GM12878 (cell line): Measurements from ENCODE around the gene NUP93. TPM values are rescaled to one million over a fixed set of nuclear protein-coding genes. Genes with fewer than 3 reads are reported as not detected.

Experiments used
- ATAC-seq: fragments of 200-7000 bp; cut with Tn5 transposase; 3 replicates; pipeline ENCODE4 v1.9.1; 2020; ENCODE audit warnings: mild to moderate bottlenecking, moderate library complexity
- BruUV-seq: library from RNA; stranded (reverse); fragments of 400-500 nt; replicated peaks from 2 replicates; lab custom pipeline; 2021; lab: Mats Ljungman, UMichigan
- CTCF ChIA-PET: fragments of 300-600 bp; sonication (Branson Sonifier 250); formaldehyde crosslinking; extraction: SDS; loops from one replicate; lab custom pipeline; 2021; ENCODE audit warnings: inconsistent platforms; lab: Yijun Ruan, JAX
- POLR2A ChIA-PET: fragments of 350-600 bp; formaldehyde crosslinking; extraction: SDS; loops from one replicate; lab custom pipeline; 2021; ENCODE audit warnings: inconsistent platforms; lab: Charles Lee
- RAD21 ChIA-PET: fragments of 300-600 bp; sonication (Branson Sonifier 250); formaldehyde crosslinking; loops from one replicate; lab custom pipeline; 2023; ENCODE audit warnings: antibody characterized with exemption; ENCODE audit not compliant: unreplicated experiment; lab: Charles Lee
- SMC1A ChIA-PET: fragments of 300-600 bp; sonication (Branson Sonifier 250); formaldehyde crosslinking; loops from one replicate; lab custom pipeline; 2023; ENCODE audit not compliant: unreplicated experiment, uncharacterized antibody; lab: Charles Lee
- DNase-seq: peaks from one replicate; pipeline ENCODE4 v3.0.0-alpha.2; 2011; ENCODE audit warnings: low read depth, low spot score
- FAIRE-seq: peaks from 3 replicates; lab custom pipeline; 2011; peaks lifted over from hg19 to GRCh38; lab: Jason Lieb, UNC
- H2AFZ ChIP-seq: 2 replicates; pipeline ENCODE4 v1.6.0; 2011; ENCODE audit warnings: low read depth, low read length, control low read depth; ENCODE audit not compliant: control insufficient read depth
- H3K27ac ChIP-seq: 2 replicates; pipeline ENCODE4 v1.5.1; 2011; ENCODE audit warnings: control low read depth; ENCODE audit not compliant: control insufficient read depth, insufficient read depth
- H3K27me3 ChIP-seq, 2 experiments: replicated peaks in 1 of 2; 2 replicates each; pipeline versions ENCODE4 v1.6.0 to v1.6.1; 2011; ENCODE audit warnings: low read length in 1 of 2; ENCODE audit not compliant: control insufficient read depth in 2 of 2, insufficient read depth in 2 of 2
- H3K36me3 ChIP-seq, 2 experiments: 2 replicates each; pipeline ENCODE4 v1.5.1; 2011; ENCODE audit warnings: low read length in 1 of 2; ENCODE audit not compliant: control insufficient read depth in 2 of 2, insufficient read depth in 2 of 2
- H3K4me1 ChIP-seq: 2 replicates; pipeline ENCODE4 v1.6.1; 2011; ENCODE audit warnings: mild to moderate bottlenecking, low read length, moderate library complexity, mixed read lengths; ENCODE audit not compliant: control insufficient read depth, insufficient read depth
- H3K4me2 ChIP-seq: 2 replicates; pipeline ENCODE4 v1.6.0; 2011; ENCODE audit warnings: control low read depth; ENCODE audit not compliant: control insufficient read depth, insufficient read depth
- H3K4me3 ChIP-seq: fragments of 200-600 bp; sonication (generic); 2 replicates; pipeline ENCODE4 v1.5.1; 2016
- H3K79me2 ChIP-seq: 2 replicates; pipeline ENCODE4 v1.6.0; 2011; ENCODE audit warnings: low read length; ENCODE audit not compliant: control insufficient read depth, insufficient read depth
- H3K9ac ChIP-seq: 2 replicates; pipeline ENCODE4 v1.8.0; 2011; ENCODE audit warnings: low read length, control low read depth, mixed read lengths; ENCODE audit not compliant: control insufficient read depth, insufficient read depth
- H3K9me3 ChIP-seq: replicated peaks from 3 replicates; pipeline ENCODE4 v1.5.1; 2011; ENCODE audit warnings: mild to moderate bottlenecking, low read length; ENCODE audit not compliant: control insufficient read depth, insufficient read depth
- H4K20me1 ChIP-seq: 2 replicates; pipeline ENCODE4 v1.6.0; 2011; ENCODE audit not compliant: control insufficient read depth, insufficient read depth
- CUX1 ChIP-seq: IDR thresholded peaks from 2 replicates; pipeline ENCODE4 v1.6.1; 2012; ENCODE audit warnings: improper control_type of control experiment, low read depth, low read length; ENCODE audit not compliant: insufficient replicate concordance
- MYC ChIP-seq: IDR thresholded peaks from 2 replicates; pipeline ENCODE4 v1.6.1; 2011; ENCODE audit warnings: mild to moderate bottlenecking, low read length, moderate library complexity, inconsistent platforms; ENCODE audit not compliant: insufficient read depth, insufficient replicate concordance, insufficient read length, severe bottlenecking
- NFYA ChIP-seq: IDR thresholded peaks from 2 replicates; pipeline ENCODE4 v1.6.1; 2011; ENCODE audit warnings: low read depth, mild to moderate bottlenecking, low read length, improper control_type of control experiment, borderline replicate concordance
- RELA ChIP-seq: fragments of 450-650 bp; IDR thresholded peaks from 2 replicates; pipeline ENCODE4 v1.8.0; 2014; ENCODE audit warnings: borderline replicate concordance; ENCODE audit not compliant: partially characterized antibody
- TCF3 ChIP-seq: IDR thresholded peaks from 2 replicates; pipeline ENCODE4 v1.6.1; 2012; ENCODE audit warnings: low read depth, mild to moderate bottlenecking, low read length, borderline replicate concordance; ENCODE audit not compliant: insufficient read depth
- ZNF217 ChIP-seq: fragments of 450-650 bp; IDR thresholded peaks from 2 replicates; pipeline ENCODE4 v1.6.1; 2017; ENCODE audit warnings: antibody characterized with exemption, mild to moderate bottlenecking
- WGBS: methylation state at CpG from one replicate; pipeline ENCODE4 v1.1.6; 2016; ENCODE audit warnings: low lambda C conversion rate; ENCODE audit not compliant: insufficient replicate concordance, insufficient coverage; ENCODE audit errors: missing lambda C conversion rate; 5-methylcytosine and 5-hydroxymethylcytosine counted together
- in situ Hi-C: fragments of 300-500 bp; cut with MboI; formaldehyde crosslinking; loops from 9 replicates; pipeline ENCODE4 v1.14.3; 2018; ENCODE audit warnings: mixed read lengths
- intact Hi-C: fragments of 100-400 bp; cut with micrococcal nuclease; formaldehyde crosslinking; loops from one replicate; pipeline ENCODE4 v1.14.2; 2022; ENCODE audit not compliant: unreplicated experiment
- polyA plus RNA-seq, 11 experiments: library from polyadenylated mRNA; depleted of rRNA in 4 of 11; unstranded in 6 of 11; stranded (reverse) in 5 of 11; fragments of >200 nt; fragmentation: Nextera tagmentation in 4 of 11; fragmentation: Illumina TruSeq in 1 of 11; extraction: Ambion mirVana in 4 of 11; extraction: Trizol in 1 of 11; gene quantifications; 1 replicate in 1 of 11; 2 replicates in 10 of 11; pipeline versions ENCODE4 v1.2.1 to v1.2.3, GENCODE V29; 2011 to 2016; ENCODE audit warnings: inconsistent platforms in 2 of 11, missing spikeins in 2 of 11, low read depth in 1 of 11
- total RNA-seq, 4 experiments: library from RNA; depleted of rRNA in 3 of 4; stranded (reverse); fragments of >200 nt in 3 of 4; fragmentation: Illumina TruSeq in 1 of 4; extraction: Trizol in 1 of 4; gene quantifications; 2 replicates each; pipeline versions ENCODE4 v1.2.1 to v1.2.3, GENCODE V29; 2013 to 2021
- TF ChIP-seq, protein P1 (sequence below): IDR thresholded peaks from 2 replicates; pipeline ENCODE4 v1.6.1; 2012; ENCODE audit warnings: mild to moderate bottlenecking, low read depth, low read length

The NUP93 gene
- total and polyA plus RNA-seq, 10 of the 15 experiments (the other 5 are each of a cell fraction or from before 2014, with no cell fraction given): 82.2 to 175 (median 101) TPM

DNA sequence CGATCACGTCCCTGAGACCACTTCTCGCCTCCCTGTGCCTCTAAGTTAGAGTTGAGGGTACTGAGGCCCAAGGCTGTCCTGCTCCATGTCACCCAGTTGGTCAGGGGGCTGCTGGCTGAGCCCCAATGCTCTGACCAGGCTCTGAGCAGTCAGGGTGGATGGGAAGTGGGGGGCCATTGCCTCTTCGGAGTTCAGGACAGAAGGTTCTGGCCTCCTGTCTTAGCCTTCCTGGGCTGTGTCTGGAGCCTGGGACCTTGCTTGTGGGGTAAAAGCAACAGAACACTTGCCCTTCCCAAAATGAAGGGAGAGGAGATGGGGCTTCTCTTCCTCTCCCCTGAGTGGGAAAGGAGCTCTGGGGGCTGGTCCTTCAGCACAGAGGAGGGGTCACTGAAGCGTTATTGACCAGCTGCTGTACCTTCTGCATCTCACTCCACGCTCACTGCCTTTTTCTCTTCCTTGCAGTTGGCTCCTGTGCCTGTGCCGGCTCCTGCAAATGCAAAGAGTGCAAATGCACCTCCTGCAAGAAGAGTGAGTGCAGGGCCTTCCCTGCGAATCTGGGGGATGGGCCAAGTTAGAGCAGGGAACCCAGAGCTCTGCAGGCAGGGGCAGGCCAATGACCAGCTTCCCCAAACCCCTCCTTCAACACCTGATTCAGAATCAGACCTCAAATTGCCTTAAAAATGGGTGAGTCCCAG lies 47.1 kb upstream of the NUP93 start (continued):
- no peak for TF ChIP-seq ZNF217
- TF ChIP-seq RELA: no peak
- TF ChIP-seq TCF3: no peak
- TF ChIP-seq MYC: no peak

DNA sequence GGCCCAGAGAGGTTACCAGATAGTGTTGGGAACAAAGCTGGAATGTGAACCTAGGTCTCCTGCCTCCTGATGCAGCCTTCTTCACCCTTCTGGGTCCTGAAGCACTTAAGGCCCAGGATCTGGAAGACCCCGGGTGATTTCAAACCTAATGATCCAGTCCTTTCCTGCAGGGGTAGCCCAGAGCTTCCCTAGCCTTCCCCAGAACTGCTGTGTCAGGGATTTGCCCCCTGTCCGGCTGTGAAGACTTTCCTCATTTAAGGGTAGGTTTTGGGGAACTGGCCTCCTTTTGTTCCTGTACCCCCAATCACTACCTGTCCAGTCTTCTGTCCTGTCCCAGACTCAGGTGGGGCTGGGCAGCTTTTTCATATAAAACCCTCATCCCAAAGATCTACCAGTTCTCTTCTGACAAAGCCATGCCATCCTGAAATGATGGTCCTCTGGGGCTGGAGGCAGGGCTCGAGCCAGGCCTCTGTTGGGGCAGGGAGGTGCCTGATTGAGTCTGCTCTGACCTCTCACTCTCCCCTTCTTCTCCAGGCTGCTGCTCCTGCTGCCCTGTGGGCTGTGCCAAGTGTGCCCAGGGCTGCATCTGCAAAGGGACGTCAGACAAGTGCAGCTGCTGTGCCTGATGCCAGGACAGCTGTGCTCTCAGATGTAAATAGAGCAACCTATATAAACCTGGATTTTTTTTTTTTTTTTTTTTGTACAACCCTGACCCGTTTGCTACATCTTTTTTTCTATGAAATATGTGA lies 46.3 kb upstream of the NUP93 start:
- DNase-seq: no peak
- no peaks in the 10 kb centered on the region for H3K36me3 ChIP-seq
- H3K79me2 ChIP-seq: no peaks in the 10 kb centered on the region
- no peaks in the 10 kb centered on the region; a peak in 1 of 4 replicates for H3K27me3 ChIP-seq
- intact Hi-C loops: no loop called here
- H3K9ac ChIP-seq: no peak overlapping the region
- WGBS: 71% methylated on average over 5 of the region's 5 CpGs
- in situ Hi-C loops: loop anchor here (25.0 kb wide), 1 partner anchor 746 kb away; no protein-coding TSS in a partner anchor
- BruUV-seq: no TSS peak
- no peak overlapping the region for H3K4me3 ChIP-seq
- H3K4me1 ChIP-seq: peaks cover 12% of the 10 kb centered on the region
- H3K9me3 ChIP-seq: no peaks in the 10 kb centered on the region
- H4K20me1 ChIP-seq: no peaks in the 10 kb centered on the region
- no peak overlapping the region for H3K27ac ChIP-seq
- FAIRE-seq: no peak
- POLR2A ChIA-PET: interaction anchor here (0.6 kb wide), 1 partner anchor 217 kb away, joined by 3 read pairs; no protein-coding TSS in a partner anchor
- no peak for ATAC-seq
- H3K4me2 ChIP-seq: no peak overlapping the region
- RAD21 ChIA-PET: interaction anchor here (1.2 to 1.7 kb wide), 3 partner anchors 10 to 18 kb away, joined by 3 to 6 read pairs (median 3); no protein-coding TSS in a partner anchor
- CTCF ChIA-PET: interaction anchor here (1.0 to 2.5 kb wide), 3 partner anchors 18 to 327 kb away, joined by 3 to 13 read pairs (median 3); no protein-coding TSS in a partner anchor
- SMC1A ChIA-PET: interaction anchor here (0.8 to 1.5 kb wide), 3 partner anchors 10 to 106 kb away, joined by 3 to 11 read pairs (median 3); no protein-coding TSS in a partner anchor
- H2AFZ ChIP-seq: no peak overlapping the region
- TF ChIP-seq NFYA: no peak
- TF ChIP-seq CUX1: no peak
- TF ChIP-seq, protein P1, sequence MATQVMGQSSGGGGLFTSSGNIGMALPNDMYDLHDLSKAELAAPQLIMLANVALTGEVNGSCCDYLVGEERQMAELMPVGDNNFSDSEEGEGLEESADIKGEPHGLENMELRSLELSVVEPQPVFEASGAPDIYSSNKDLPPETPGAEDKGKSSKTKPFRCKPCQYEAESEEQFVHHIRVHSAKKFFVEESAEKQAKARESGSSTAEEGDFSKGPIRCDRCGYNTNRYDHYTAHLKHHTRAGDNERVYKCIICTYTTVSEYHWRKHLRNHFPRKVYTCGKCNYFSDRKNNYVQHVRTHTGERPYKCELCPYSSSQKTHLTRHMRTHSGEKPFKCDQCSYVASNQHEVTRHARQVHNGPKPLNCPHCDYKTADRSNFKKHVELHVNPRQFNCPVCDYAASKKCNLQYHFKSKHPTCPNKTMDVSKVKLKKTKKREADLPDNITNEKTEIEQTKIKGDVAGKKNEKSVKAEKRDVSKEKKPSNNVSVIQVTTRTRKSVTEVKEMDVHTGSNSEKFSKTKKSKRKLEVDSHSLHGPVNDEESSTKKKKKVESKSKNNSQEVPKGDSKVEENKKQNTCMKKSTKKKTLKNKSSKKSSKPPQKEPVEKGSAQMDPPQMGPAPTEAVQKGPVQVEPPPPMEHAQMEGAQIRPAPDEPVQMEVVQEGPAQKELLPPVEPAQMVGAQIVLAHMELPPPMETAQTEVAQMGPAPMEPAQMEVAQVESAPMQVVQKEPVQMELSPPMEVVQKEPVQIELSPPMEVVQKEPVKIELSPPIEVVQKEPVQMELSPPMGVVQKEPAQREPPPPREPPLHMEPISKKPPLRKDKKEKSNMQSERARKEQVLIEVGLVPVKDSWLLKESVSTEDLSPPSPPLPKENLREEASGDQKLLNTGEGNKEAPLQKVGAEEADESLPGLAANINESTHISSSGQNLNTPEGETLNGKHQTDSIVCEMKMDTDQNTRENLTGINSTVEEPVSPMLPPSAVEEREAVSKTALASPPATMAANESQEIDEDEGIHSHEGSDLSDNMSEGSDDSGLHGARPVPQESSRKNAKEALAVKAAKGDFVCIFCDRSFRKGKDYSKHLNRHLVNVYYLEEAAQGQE: no peak
